K562 treated with DMSO at 1 percent for 4 hours (cell line): ENCODE measurements around the gene DOCK6. TPM values are rescaled to one million over a fixed set of nuclear protein-coding genes. Genes with fewer than 3 reads are reported as not detected.

Source experiments
- total RNA-seq: library from RNA; unstranded; fragments of 300-600 nt; gene quantifications from 2 replicates; pipeline ENCODE4 v1.2.3, GENCODE V29; 2022; ENCODE audit not compliant: insufficient read depth

DOCK6 gene
- 7.9 and 11.3 TPM in 2 replicates for total RNA-seq

GRCh38 chr19:11261971-11262839 is at the start of gene DOCK6:
Gene DOCK6 (minus strand): TSS chr19:11262524. CDS start chr19:11262440, 84 bp downstream.

DNA sequence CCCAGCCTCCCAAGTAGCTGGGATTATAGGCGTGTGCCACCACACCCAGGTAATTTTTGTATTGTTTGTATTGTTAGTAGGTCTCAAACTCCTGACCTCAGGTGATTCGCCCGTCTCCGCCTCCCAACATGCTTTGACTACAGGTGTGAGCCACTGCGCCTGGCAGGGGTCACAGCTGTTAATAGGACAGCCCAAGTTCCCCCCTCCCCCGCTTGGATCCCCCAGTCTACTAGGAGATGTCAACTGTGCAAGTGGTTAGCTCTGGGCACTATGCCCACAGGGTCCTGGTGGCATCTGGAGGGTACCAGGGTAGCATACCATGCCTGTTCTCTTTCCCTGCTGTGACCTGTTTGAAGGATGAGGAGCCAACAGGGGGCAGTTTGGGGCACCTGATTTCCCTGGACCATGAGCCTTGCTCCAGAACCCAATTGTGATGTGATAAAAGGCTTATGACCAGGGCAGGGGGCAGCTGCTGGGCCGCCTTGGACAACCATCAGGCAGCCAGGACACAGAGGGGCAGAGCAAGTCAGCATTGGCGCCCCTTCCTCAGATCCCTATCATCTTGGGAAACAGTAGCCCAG is 33.4 kb upstream of the DOCK6 start, which contains the start of gene TSPAN16:
TSS of gene TSPAN16 (plus strand) at position 496 of the 581 bp plus-strand sequence. CDS start 138 bp downstream, outside the sequence.

GRCh38 chr19:11239377-11240000 is 22.8 kb downstream of the DOCK6 start, which contains the start of gene ANGPTL8:
Gene ANGPTL8 (plus strand): TSS chr19:11239619. CDS start chr19:11239638, 19 bp downstream.

DNA sequence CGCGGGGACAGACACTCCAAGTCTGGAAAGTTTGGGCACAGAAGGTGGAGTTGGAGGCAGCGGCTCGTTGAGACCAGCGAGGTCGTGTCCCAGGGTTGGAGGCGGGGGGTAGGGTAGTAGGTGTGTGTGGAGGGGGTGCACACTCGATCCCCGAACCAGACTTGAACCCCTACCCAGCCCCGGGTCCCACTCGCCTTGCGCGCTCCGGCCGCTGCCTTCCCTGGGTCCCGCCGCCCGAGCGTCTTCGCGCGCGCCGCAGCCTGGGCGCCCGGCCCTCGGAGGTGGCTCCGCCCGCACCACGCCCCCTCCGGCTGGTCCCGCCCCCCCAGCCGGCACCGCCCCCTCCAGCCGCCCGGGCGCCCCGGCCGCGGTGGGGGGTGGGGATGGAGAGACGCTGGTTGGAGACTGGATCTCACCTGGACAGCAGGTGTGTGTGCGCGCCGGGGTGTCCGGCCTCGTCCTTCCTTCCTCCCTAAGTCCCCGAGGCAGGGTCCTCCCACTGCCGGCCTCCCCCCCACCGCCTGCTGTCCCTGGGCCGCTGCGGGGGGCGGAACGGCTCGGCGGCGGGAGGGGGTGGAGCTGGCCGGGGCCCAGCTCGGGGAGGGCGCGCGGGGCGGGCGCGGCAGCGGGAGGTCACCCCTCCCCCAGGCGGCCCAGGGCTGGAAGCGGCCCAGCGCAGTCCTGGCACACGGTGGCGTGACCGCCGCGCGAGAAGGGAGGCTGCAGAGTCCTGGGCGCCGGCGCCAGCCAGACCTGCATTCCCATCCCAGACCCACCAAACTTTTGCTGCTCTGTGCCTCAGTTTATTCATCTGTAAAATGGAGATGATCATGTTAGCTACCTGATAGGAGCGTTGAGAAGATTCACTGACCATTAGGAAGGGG is 64.8 kb downstream of the DOCK6 start, which contains the start of gene KANK2:
TSS of gene KANK2 (minus strand) at position 255 of the 884 bp plus-strand sequence. CDS start 3,034 bp downstream, outside the sequence.

GRCh38 chr19:11155373-11156120 is 106.8 kb downstream of the DOCK6 start, which contains the start of gene SPC24:
Gene SPC24 (minus strand): TSS chr19:11155782. CDS start chr19:11155776, 6 bp downstream.

Other genes starting within 250 kb of the DOCK6 start
- gene LDLR, start 173.1 kb downstream of the DOCK6 start, total RNA-seq: 34.3 and 49.4 TPM in 2 replicates
- gene SPC24, start 106.7 kb downstream of the DOCK6 start, total RNA-seq: 14.9 and 16.9 TPM in 2 replicates
- 28.2 and 42.4 TPM in 2 replicates for gene KANK2, start 65.0 kb downstream of the DOCK6 start, total RNA-seq
- not detected in 2 replicates for gene ANGPTL8, start 22.9 kb downstream of the DOCK6 start, total RNA-seq
- gene TSPAN16, start 33.6 kb upstream of the DOCK6 start, total RNA-seq: not detected in 2 replicates
- gene RAB3D, start 77.1 kb upstream of the DOCK6 start, total RNA-seq: 1.4 and 3.0 TPM in 2 replicates
- 49.9 and 65.9 TPM in 2 replicates for gene TMEM205, start 83.7 kb upstream of the DOCK6 start, total RNA-seq
- gene CCDC159, start 84.0 kb upstream of the DOCK6 start, total RNA-seq: 5.7 and 8.9 TPM in 2 replicates
- 25.5 and 33.4 TPM in 2 replicates for gene PLPPR2, start 92.9 kb upstream of the DOCK6 start, total RNA-seq
- gene SWSAP1, start 112.1 kb upstream of the DOCK6 start, total RNA-seq: 2.2 and 2.7 TPM in 2 replicates
- 7.4 and 8.7 TPM in 2 replicates for gene EPOR, start 121.8 kb upstream of the DOCK6 start, total RNA-seq
- gene RGL3, start 156.8 kb upstream of the DOCK6 start, total RNA-seq: 1.1 and 1.6 TPM in 2 replicates
- not detected in 2 replicates for gene ODAD3, start 172.6 kb upstream of the DOCK6 start, total RNA-seq
- gene PRKCSH, start 173.1 kb upstream of the DOCK6 start, total RNA-seq: 335 and 345 TPM in 2 replicates
- gene ELAVL3, start 218.5 kb upstream of the DOCK6 start, total RNA-seq: not detected in 2 replicates
- gene ZNF653, start 243.3 kb upstream of the DOCK6 start, total RNA-seq: 8.6 and 10.1 TPM in 2 replicates